ENCODE measurements around the gene MYBPHL.

The MYBPHL gene

GRCh38 chr1:109341944-109342930, 35.4 kb upstream of the MYBPHL start:
- H3K27ac ChIP-seq: no peak overlapping the region
- TF ChIP-seq CTCF (IDR thresholded peaks at IDR 0.05): no peak
- no peak for TF ChIP-seq ZFX (IDR thresholded peaks at IDR 0.05; ENCODE audit: borderline replicate concordance)

GRCh38 chr1:109338608-109339007, 31.8 kb upstream of the MYBPHL start:
- no peak overlapping the region for H3K27ac ChIP-seq
- TF ChIP-seq CTCF (IDR thresholded peaks at IDR 0.05): no peak
- no peak for TF ChIP-seq ZFX (IDR thresholded peaks at IDR 0.05; ENCODE audit: borderline replicate concordance)

DNA sequence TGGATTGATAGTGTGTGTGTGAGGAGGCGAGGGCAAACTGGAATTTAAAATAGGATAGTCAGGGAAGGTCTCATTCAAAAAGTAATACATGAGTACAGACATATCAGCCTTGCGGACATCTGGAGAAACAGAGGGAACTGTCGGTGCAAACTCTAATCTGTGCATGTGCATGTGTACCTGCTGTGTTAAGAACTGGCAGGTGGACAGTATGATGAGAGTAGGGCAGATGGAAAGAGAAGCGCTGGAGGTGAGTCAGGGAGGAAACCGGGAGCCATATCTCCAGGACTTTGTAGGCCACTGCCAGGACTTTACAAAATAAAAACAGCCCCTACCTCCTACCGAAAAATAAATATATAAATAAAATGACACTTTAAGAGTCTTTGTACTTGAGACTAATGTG, 31.3 kb upstream of the MYBPHL start:
- H3K27ac ChIP-seq: no peak overlapping the region
- TF ChIP-seq CTCF (IDR thresholded peaks at IDR 0.05) (no peak), ZFX (IDR thresholded peaks at IDR 0.05; ENCODE audit: borderline replicate concordance) (no peak)

GRCh38 chr1:109335091-109335490, 28.3 kb upstream of the MYBPHL start:
- no peak overlapping the region for H3K27ac ChIP-seq
- TF ChIP-seq ZFX (IDR thresholded peaks at IDR 0.05; ENCODE audit: borderline replicate concordance): no peak
- TF ChIP-seq CTCF (IDR thresholded peaks at IDR 0.05): no peak

DNA sequence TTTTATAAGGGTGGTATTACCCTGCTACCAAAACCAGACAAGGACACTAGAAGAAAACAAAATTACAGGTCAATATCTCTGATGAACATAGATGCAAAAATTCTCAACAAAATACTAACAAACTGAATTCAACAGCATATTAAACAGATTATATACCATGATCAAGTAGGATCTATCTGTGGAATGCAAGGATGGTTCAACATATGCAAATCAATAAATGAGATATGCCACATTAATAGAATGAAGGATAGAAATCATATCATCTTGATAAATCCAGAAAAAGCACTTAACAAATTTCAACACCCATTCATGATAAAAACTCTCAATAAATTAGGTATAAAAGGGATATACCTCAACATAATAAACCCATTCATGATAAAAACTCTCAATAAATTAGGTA, 24.3 kb upstream of the MYBPHL start:
- TF ChIP-seq ZFX (IDR thresholded peaks at IDR 0.05; ENCODE audit: borderline replicate concordance): no peak
- no peak overlapping the region for H3K27ac ChIP-seq

DNA sequence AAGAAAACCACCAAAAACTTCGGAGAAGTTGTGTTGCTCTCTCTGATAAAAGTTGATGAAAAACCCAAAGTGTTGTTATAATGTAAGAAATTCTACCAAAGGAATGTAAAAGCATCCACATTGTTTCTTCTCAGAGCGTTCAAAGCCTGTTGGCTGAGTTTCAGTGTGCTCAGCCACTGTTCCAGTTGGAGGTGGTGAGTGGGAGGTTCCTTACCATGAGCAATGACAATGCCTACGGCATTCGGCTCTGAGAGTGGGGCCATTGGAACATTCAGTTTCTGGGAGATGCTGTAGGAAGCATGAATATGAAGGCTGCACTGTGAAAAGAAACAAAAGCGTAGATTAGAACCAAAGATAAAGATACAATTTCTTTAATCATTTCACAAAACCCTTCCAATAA, 20.5 kb upstream of the MYBPHL start:
- no peak for TF ChIP-seq ZFX (IDR thresholded peaks at IDR 0.05; ENCODE audit: borderline replicate concordance)
- no peak for TF ChIP-seq CTCF (IDR thresholded peaks at IDR 0.05)
- no peak overlapping the region for H3K27ac ChIP-seq

DNA sequence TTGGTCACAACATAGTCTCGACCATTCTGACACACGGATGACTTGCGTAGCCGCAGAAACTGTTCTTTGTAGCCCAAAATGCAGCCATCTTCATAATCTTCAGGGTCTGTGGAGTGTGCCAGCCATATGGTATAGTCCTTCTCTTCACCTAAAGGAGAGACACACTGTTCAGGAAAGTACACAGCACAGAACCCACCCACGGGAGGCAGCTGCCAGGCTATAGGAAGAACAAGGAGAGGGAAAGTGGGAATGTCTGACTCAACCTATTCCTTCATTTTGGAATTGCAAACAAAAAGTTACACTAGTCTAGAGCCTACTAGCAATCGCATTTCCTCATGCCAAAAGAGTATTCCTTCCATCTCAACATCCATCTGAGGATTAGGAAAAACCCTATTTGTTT, 16.2 kb upstream of the MYBPHL start:
- H3K27ac ChIP-seq: no peak overlapping the region
- TF ChIP-seq CTCF (IDR thresholded peaks at IDR 0.05) (no peak), ZFX (IDR thresholded peaks at IDR 0.05; ENCODE audit: borderline replicate concordance) (no peak)

Measured in 22Rv1 (cell line).